GM19395 (cell line): ENCODE measurements around the gene APLF.

Source experiments
- ATAC-seq: cut with Tn5 transposase; IDR thresholded peaks from one replicate; pipeline ENCODE4 v1.9.1; 2021; ENCODE audit warnings: mild to moderate bottlenecking, moderate library complexity; ENCODE audit not compliant: unreplicated experiment

Gene APLF, protein sequence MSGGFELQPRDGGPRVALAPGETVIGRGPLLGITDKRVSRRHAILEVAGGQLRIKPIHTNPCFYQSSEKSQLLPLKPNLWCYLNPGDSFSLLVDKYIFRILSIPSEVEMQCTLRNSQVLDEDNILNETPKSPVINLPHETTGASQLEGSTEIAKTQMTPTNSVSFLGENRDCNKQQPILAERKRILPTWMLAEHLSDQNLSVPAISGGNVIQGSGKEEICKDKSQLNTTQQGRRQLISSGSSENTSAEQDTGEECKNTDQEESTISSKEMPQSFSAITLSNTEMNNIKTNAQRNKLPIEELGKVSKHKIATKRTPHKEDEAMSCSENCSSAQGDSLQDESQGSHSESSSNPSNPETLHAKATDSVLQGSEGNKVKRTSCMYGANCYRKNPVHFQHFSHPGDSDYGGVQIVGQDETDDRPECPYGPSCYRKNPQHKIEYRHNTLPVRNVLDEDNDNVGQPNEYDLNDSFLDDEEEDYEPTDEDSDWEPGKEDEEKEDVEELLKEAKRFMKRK

GRCh38 chr2:68467077-68467960 lies at the start of gene APLF, which contains the start of gene FBXO48:
Gene APLF (plus strand): TSS chr2:68467585. CDS start chr2:68467732, 147 bp downstream.
Gene FBXO48 (minus strand): TSS chr2:68467294. CDS start chr2:68465145, 2,149 bp downstream.
- ATAC-seq = peak; percentile 95

- no peak for ATAC-seq
These were observed 49.5 kb upstream of the APLF start for GRCh38 chr2:68417926-68418325.

GRCh38 chr2:68418419-68418818 lies 49.0 kb upstream of the APLF start:
- no peak for ATAC-seq

DNA sequence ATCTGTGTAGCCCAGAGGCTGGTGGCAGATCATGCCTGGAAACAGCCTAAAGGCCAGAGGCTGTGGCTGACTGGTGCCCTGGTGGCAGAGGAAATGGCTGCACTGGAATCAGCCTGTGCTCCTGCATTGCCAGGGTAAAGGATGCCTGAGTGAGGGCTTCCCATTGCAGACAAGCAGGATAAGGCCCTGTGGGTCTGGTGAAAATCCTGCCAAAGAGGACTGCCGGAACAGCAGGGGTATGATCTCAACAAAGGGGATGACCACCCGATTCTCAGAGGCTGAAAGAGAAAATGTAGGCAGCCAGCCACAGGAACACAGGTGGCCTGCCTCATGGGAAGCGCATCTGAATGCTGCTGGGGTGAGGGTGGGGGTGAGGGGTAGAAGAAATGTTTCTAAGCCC lies 48.5 kb upstream of the APLF start:
- no peak for ATAC-seq

- no peak for ATAC-seq
These were observed 47.0 kb upstream of the APLF start for GRCh38 chr2:68420254-68420910.

- ATAC-seq = peak; percentile 84
These were observed 43.3 kb upstream of the APLF start for GRCh38 chr2:68423966-68424650.

GRCh38 chr2:68425503-68425902 lies 41.9 kb upstream of the APLF start:
- no peak for ATAC-seq

- no peak for ATAC-seq
These were observed 40.9 kb upstream of the APLF start for GRCh38 chr2:68426446-68426845.

- no peak for ATAC-seq
These were observed 40.4 kb upstream of the APLF start for GRCh38 chr2:68426848-68427579.

GRCh38 chr2:68428126-68428525 lies 39.3 kb upstream of the APLF start:
- no peak for ATAC-seq

GRCh38 chr2:68428746-68429145 lies 38.6 kb upstream of the APLF start:
- no peak for ATAC-seq

DNA sequence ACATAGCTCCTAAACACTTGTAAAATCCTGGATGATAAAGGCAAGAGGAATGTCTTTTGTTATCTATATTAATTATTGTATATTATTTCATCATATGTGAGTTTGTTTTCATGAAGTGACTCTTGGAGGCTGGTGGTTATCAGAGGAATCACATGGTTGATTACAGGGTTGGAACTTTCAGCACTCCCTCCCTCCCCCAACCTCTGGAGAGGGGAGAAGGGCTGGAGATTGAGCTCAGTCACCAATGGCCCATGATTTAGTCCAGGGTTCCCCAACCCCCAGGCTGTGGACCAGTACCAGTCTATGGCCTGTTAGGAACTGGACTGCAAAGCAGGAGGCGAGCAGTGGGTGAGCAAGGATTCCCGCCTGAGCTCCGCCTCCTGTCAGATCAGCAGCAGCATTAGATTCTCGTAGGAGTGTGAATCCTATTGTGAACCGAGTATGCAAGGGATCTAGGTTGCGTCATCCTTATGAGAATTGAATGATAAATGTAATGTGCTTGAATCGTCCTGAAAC lies 38.0 kb upstream of the APLF start:
- no peak for ATAC-seq

DNA sequence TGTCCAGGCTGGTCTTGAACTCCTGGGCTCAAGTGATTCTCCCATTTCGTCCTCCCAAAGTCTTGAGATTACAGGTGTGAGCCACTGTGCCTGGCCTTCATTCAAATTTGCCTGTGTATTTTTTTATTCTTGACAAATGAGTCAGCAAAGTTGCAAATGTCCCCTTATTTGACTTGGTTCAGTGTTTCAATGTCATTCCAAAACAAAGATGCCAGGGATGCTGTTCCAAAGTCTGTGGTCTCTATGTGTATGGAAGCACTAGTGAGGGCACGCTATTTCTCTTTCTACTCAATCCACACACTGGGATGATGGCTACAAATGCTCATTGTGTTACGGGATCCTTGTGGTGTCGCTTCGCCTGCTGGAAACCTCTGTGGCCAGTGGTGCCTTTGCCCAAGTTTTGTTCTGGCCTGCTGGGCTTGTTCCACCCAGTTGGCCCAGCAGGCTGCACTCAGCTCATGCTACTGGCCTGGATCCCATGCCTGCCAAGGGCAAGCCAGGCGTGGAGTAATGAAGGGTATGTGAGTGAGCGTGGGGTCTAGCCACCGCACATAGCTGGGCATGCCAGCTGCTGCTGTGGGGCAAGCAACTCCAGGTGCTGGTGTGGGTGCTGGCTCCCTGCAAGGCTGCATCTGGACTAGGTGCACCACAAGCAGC lies 35.9 kb upstream of the APLF start:
- no peak for ATAC-seq

DNA sequence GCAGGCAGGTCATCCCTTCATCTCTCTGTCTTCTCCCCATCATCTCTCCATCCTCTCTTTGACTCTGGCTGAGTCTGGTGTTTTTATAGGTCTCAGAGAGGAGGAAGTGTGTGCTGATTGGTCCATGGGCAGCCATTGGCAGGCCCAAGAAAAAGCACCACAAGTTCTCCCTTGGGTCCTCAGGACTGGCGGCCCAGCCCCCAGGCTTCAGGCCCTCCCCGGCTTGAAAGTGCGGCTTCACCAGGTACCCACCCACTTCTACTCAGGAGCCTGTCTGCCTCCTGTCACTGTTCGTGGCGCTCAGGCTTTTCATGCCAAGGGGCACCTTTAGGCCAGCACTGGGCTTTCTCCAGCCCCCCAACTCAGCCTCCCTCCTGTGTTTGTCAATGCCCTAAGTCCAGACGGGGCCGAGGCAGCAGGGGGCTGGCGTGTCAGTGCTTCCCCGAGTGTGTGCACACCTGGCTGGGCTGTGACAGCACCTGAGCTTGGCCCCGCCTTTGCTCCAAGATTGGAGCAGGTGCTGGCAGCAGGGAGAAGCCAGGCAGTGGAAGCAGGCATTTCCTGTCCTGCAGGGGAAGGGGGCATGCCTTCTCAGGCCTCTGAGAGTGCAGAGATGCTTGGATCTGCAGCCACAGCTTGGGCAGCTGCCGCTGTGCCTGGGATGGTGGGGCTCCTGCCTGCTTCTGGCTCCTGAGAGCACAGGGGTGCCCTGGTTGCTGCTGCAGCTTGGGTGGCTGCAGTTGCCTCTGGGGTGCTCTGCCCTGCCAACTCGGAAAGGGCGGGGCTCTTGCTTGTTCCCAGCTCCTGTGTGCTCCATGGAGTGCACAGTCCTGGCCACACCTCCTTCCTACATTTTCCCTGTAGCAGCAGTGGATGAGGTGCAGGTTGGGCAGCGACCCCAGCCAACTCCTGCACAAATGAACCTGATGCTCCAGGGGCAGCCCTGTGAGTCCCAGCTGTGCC lies 34.4 kb upstream of the APLF start:
- ATAC-seq = no peak

GRCh38 chr2:68434981-68435380 lies 32.4 kb upstream of the APLF start:
- no peak for ATAC-seq

- ATAC-seq = no peak
These were observed 31.8 kb upstream of the APLF start for GRCh38 chr2:68435615-68436014.

DNA sequence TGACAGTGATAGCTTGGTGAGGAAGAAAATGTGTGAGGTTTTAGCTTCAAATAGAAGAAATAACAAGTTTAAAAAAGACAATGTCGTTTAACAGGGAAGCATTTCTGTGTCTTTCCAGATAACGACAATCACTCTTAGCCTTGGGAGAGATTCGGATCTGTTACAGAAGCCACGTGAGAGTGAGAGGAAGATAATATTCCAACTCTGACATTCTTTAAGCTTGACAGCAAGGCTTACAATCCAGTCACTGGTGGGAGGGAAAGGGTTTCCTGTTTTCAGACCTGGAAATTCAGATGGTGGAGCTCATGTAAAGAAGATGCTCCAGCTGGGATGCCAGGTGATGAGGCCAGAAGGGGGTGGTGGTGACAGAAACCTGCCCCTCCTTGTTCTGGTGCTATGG lies 31.1 kb upstream of the APLF start:
- ATAC-seq = no peak
